ENCODE results near the gene EBF3. TPM values are rescaled to one million over a fixed set of nuclear protein-coding genes. Genes with fewer than 3 reads are reported as not detected.

The EBF3 gene
- total RNA-seq, 1 experiment from 2014 or later: not detected

DNA sequence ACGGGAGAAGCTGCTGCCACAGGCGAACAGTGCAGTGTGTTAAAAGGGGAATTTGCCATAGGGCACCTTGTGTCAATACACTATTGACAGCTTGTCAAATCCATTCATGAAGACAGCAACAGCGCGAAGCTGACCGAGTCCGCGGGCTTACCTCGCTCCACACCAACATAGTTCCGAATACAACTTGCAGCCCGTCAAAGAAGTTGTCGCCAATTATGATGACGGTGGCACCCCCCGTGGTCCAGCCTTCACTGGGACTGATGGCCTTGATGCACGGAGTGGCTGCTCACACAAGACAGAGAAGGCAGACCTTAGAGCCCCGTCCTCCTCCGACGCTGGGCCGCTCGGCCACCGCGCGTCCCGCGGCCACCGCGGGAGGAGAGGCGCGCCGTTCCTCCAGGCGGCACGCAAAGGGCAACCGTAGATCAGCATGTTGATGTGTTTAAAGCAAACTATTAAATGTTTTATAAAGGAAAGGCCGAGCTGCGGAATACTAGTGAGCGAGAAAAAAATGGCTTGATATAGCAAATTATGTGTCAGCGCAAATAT lies 96.4 kb downstream of the EBF3 start:
- Mint-ChIP-seq H3K27me3 (ENCODE audit: unreplicated experiment) (no peaks in the 10 kb centered on the region), H3K27ac (ENCODE audit: unreplicated experiment) (no peak overlapping the region), H3K4me3 (ENCODE audit: low read depth, unreplicated experiment) (no peak overlapping the region), H3K4me1 (ENCODE audit: low read depth, unreplicated experiment) (no peaks in the 10 kb centered on the region), H3K36me3 (ENCODE audit: insufficient read depth, unreplicated experiment) (no peaks in the 10 kb centered on the region), H3K9me3 (ENCODE audit: low read depth, unreplicated experiment) (peaks cover 5% of the 10 kb centered on the region)
- no TSS peak for BruUV-seq (replicated peaks)
- TF ChIP-seq, protein P1, sequence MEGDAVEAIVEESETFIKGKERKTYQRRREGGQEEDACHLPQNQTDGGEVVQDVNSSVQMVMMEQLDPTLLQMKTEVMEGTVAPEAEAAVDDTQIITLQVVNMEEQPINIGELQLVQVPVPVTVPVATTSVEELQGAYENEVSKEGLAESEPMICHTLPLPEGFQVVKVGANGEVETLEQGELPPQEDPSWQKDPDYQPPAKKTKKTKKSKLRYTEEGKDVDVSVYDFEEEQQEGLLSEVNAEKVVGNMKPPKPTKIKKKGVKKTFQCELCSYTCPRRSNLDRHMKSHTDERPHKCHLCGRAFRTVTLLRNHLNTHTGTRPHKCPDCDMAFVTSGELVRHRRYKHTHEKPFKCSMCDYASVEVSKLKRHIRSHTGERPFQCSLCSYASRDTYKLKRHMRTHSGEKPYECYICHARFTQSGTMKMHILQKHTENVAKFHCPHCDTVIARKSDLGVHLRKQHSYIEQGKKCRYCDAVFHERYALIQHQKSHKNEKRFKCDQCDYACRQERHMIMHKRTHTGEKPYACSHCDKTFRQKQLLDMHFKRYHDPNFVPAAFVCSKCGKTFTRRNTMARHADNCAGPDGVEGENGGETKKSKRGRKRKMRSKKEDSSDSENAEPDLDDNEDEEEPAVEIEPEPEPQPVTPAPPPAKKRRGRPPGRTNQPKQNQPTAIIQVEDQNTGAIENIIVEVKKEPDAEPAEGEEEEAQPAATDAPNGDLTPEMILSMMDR (IDR thresholded peaks at IDR 0.05; ENCODE audit: unreplicated experiment): no peak
- DNase-seq: no peak
- CTCF ChIA-PET: interaction anchor here (0.9 kb wide), 1 partner anchor 12 kb away, joined by 5 read pairs; no protein-coding TSS in a partner anchor
- intact Hi-C loops (cut with micrococcal nuclease; ENCODE audit: unreplicated experiment): no loop called here

DNA sequence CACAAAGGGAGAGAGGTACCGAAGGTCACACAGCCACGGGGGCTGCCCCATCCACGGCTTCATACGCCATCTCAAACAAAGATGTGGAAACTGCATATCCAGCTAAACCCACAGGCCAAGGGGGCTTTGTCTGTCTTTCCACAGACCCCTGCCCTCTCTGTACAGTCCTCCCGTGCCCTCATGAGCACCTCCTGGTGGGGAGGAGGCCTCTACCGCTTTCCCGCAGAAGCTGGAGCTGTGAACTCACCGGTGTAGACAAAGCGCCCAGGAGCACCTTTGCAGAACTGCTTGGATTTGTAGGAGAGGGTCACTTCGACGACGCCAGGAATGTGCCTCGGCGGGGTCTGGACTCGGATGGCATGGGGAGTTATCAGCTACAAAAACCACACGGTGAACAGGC lies 97.2 kb downstream of the EBF3 start:
- TF ChIP-seq, protein P1 (IDR thresholded peaks at IDR 0.05; ENCODE audit: unreplicated experiment): no peak
- CTCF ChIA-PET: no interaction called here
- DNase-seq: no peak
- BruUV-seq (replicated peaks): no TSS peak
- Mint-ChIP-seq H3K27me3 (ENCODE audit: unreplicated experiment) (no peaks in the 10 kb centered on the region), H3K36me3 (ENCODE audit: insufficient read depth, unreplicated experiment) (no peaks in the 10 kb centered on the region), H3K4me3 (ENCODE audit: low read depth, unreplicated experiment) (no peak overlapping the region), H3K4me1 (ENCODE audit: low read depth, unreplicated experiment) (no peaks in the 10 kb centered on the region), H3K9me3 (ENCODE audit: low read depth, unreplicated experiment) (peaks cover 2% of the 10 kb centered on the region), H3K27ac (ENCODE audit: unreplicated experiment) (no peak overlapping the region)
- intact Hi-C loops (cut with micrococcal nuclease; ENCODE audit: unreplicated experiment): no loop called here

DNA sequence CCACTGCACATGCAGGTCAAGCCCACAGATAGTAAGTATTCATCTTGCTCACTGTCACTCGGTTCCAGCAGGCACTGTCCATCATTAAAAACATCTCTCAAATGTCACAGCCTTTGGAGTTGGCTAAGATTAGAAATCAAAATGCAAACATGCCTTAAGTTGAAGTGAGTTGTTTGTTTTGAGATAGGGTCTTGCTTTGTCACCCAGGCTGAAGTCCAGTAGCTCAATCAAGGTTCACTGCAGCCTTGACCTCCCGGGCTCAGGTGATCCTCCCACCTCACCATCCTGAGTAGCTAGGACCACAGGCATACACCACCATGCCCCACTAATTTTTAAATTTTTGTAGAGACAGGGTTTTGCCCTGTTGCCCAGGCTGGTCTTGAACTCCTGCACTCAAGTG lies 98.1 kb downstream of the EBF3 start:
- Mint-ChIP-seq H3K36me3 (ENCODE audit: insufficient read depth, unreplicated experiment) (no peaks in the 10 kb centered on the region), H3K4me1 (ENCODE audit: low read depth, unreplicated experiment) (no peaks in the 10 kb centered on the region), H3K27ac (ENCODE audit: unreplicated experiment) (no peak overlapping the region), H3K4me3 (ENCODE audit: low read depth, unreplicated experiment) (no peak overlapping the region), H3K27me3 (ENCODE audit: unreplicated experiment) (no peaks in the 10 kb centered on the region), H3K9me3 (ENCODE audit: low read depth, unreplicated experiment) (peaks cover 2% of the 10 kb centered on the region)
- no TSS peak for BruUV-seq (replicated peaks)
- TF ChIP-seq, protein P1 (IDR thresholded peaks at IDR 0.05; ENCODE audit: unreplicated experiment): no peak
- intact Hi-C loops (cut with micrococcal nuclease; ENCODE audit: unreplicated experiment): no loop called here
- no peak for DNase-seq
- CTCF ChIA-PET: no interaction called here

DNA sequence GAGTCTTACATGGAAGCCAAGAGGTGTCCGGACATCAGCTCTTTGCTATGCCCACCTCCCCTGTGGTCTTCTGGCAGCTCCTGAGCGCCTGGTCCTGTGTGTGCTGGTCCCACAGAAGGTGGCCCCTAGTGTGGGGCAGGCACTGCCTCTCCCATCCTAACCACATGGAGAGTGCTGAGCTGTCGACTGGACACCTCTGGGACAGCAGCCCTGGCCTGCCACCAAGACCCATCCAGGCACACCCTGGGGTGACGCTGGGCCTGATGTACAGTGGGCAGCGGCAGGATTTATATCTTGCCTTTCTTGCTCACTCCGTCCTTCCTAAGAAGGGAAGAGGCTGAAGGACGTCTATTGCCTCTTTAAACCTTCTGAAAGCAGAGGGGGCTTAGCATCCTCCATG lies 98.7 kb downstream of the EBF3 start:
- DNase-seq: no peak
- no TSS peak for BruUV-seq (replicated peaks)
- H3K9me3 Mint-ChIP-seq (ENCODE audit: low read depth, unreplicated experiment): peaks cover 2% of the 10 kb centered on the region
- H3K27ac Mint-ChIP-seq (ENCODE audit: unreplicated experiment): no peak overlapping the region
- H3K4me3 Mint-ChIP-seq (ENCODE audit: low read depth, unreplicated experiment): no peak overlapping the region
- TF ChIP-seq, protein P1 (IDR thresholded peaks at IDR 0.05; ENCODE audit: unreplicated experiment): no peak
- no peaks in the 10 kb centered on the region for H3K4me1 Mint-ChIP-seq (ENCODE audit: low read depth, unreplicated experiment)
- CTCF ChIA-PET: no interaction called here
- no peaks in the 10 kb centered on the region for H3K36me3 Mint-ChIP-seq (ENCODE audit: insufficient read depth, unreplicated experiment)
- intact Hi-C loops (cut with micrococcal nuclease; ENCODE audit: unreplicated experiment): no loop called here
- H3K27me3 Mint-ChIP-seq (ENCODE audit: unreplicated experiment): no peaks in the 10 kb centered on the region

All from Calu3 (cell line).